D721Med (cell line): Measurements from ENCODE around the gene ANKH.

Experiments used
- DNase-seq: peaks from one replicate; pipeline ENCODE4 v3.0.0; 2011; ENCODE audit warnings: low spot score; ENCODE audit not compliant: insufficient read length
- FAIRE-seq: peaks from 2 replicates; lab custom pipeline; 2011; peaks lifted over from hg19 to GRCh38; lab: Jason Lieb, UNC
- CTCF ChIP-seq: IDR thresholded peaks from 2 replicates; pipeline ENCODE4 v1.5.1; 2012; ENCODE audit warnings: mild to moderate bottlenecking, control low read depth; ENCODE audit not compliant: insufficient read depth; ENCODE audit errors: missing control alignments

Gene ANKH

GRCh38 chr5:14721990-14722656, 149.5 kb downstream of the ANKH start:
- no peak for TF ChIP-seq CTCF
- DNase-seq (no peak), FAIRE-seq (no peak)

- DNase-seq (no peak), FAIRE-seq (no peak)
- TF ChIP-seq CTCF, result no peak
These were observed 151.2 kb downstream of the ANKH start for GRCh38 chr5:14720236-14720923.

- FAIRE-seq (no peak), DNase-seq (no peak)
- no peak for TF ChIP-seq CTCF
These were observed 152.8 kb downstream of the ANKH start for GRCh38 chr5:14718778-14719177.

- DNase-seq (no peak), FAIRE-seq (no peak)
- TF ChIP-seq CTCF, result no peak
These were observed 154.5 kb downstream of the ANKH start for GRCh38 chr5:14716755-14717752.

GRCh38 chr5:14715481-14715880, 156.1 kb downstream of the ANKH start:
- no peak for TF ChIP-seq CTCF
- FAIRE-seq (no peak), DNase-seq (no peak)

- TF ChIP-seq CTCF, result no peak
- FAIRE-seq, result no peak
- no peak for DNase-seq
These were observed 156.9 kb downstream of the ANKH start for GRCh38 chr5:14714706-14715105.
